Neural crest cell (in vitro differentiated cells): ENCODE measurements around the gene HNRNPF. TPM values are rescaled to one million over a fixed set of nuclear protein-coding genes. Genes with fewer than 3 reads are reported as not detected.

Experiments
- DNase-seq: peaks from one replicate; pipeline ENCODE4 v3.0.0; 2021; ENCODE audit warnings: low read depth, mixed read lengths, low spot score
- H3K27ac Mint-ChIP-seq: one replicate; pipeline ENCODE4 v1.8.0; 2021; ENCODE audit warnings: mild to moderate bottlenecking, mixed read lengths; ENCODE audit not compliant: unreplicated experiment
- H3K27me3 Mint-ChIP-seq: 2 replicates; pipeline ENCODE4 v1.8.0; 2021; ENCODE audit warnings: low read depth, mild to moderate bottlenecking, mixed read lengths
- H3K36me3 Mint-ChIP-seq: 2 replicates; pipeline ENCODE4 v1.8.0; 2021; ENCODE audit warnings: low read depth, mild to moderate bottlenecking, mixed read lengths
- H3K4me1 Mint-ChIP-seq: 2 replicates; pipeline ENCODE4 v1.8.0; 2021; ENCODE audit warnings: mixed read lengths
- H3K4me3 Mint-ChIP-seq: one replicate; pipeline ENCODE4 v1.8.0; 2021; ENCODE audit warnings: mild to moderate bottlenecking, mixed read lengths
- H3K9me3 Mint-ChIP-seq: 2 replicates; pipeline ENCODE4 v1.8.0; 2021; ENCODE audit warnings: mixed read lengths
- total RNA-seq: library from RNA; stranded (reverse); gene quantifications from 2 replicates; pipeline ENCODE4 v1.2.1, GENCODE V29; 2021
- TF ChIP-seq, protein P1 (sequence below): fragments of 200-600 bp; sonication (generic); conservative IDR thresholded peaks from 2 replicates; pipeline ENCODE4 v1.5.0; 2021; ENCODE audit warnings: antibody characterized with exemption, mild to moderate bottlenecking

The HNRNPF gene
- total RNA-seq, 1 donor from 2014 or later, result 284 TPM

DNA sequence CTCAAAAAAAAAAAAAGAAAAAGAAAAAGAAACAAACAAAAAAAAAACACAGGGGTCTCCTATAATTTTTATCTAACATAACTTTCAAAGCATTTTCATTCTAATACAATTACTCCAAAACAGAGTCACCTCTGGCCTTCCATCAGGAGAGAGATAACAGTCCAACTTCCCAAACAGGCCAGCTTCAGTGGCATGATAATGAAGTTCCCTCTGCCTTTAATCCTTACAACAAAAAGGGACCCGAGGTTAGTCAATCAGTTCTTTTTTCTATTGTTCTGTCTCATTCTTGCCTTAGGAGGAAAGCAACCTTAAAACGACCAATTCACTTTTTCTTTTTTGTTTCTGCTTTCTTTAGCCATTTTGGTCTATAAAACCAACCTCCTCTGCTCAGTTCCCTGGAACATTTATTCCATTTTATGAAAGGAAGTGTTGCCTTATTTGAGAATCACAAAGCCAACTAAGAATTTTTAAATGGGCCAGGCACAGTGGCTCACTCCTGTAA lies 54.1 kb downstream of the HNRNPF start:
- DNase-seq, result no peak
- H3K27me3 Mint-ChIP-seq, result no peaks in the 10 kb centered on the region
- no peak overlapping the region for H3K27ac Mint-ChIP-seq
- H3K4me3 Mint-ChIP-seq, result peak overlapping the region; percentile 9
- TF ChIP-seq, protein P1, sequence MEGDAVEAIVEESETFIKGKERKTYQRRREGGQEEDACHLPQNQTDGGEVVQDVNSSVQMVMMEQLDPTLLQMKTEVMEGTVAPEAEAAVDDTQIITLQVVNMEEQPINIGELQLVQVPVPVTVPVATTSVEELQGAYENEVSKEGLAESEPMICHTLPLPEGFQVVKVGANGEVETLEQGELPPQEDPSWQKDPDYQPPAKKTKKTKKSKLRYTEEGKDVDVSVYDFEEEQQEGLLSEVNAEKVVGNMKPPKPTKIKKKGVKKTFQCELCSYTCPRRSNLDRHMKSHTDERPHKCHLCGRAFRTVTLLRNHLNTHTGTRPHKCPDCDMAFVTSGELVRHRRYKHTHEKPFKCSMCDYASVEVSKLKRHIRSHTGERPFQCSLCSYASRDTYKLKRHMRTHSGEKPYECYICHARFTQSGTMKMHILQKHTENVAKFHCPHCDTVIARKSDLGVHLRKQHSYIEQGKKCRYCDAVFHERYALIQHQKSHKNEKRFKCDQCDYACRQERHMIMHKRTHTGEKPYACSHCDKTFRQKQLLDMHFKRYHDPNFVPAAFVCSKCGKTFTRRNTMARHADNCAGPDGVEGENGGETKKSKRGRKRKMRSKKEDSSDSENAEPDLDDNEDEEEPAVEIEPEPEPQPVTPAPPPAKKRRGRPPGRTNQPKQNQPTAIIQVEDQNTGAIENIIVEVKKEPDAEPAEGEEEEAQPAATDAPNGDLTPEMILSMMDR, result no peak
- H3K36me3 Mint-ChIP-seq, result no peaks in the 10 kb centered on the region
- H3K9me3 Mint-ChIP-seq, result no peaks in the 10 kb centered on the region
- peaks cover 23% of the 10 kb centered on the region for H3K4me1 Mint-ChIP-seq

DNA sequence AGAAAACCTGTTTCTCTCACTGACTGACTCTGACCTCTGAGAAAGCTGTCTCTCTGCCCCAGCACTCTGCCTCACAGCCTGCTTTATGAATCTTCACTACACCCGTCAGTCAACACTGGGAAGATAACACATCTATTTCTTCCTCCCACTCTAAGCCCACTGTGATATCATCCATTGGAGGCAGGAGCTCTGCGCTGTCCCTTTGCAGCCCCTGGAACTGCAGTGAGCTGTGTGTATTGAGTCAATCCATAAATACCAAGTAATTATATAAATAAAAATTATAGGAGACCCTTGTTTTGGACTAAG lies 54.7 kb downstream of the HNRNPF start:
- DNase-seq, result no peak
- H3K4me3 Mint-ChIP-seq, result no peak overlapping the region
- TF ChIP-seq, protein P1, result no peak

DNA sequence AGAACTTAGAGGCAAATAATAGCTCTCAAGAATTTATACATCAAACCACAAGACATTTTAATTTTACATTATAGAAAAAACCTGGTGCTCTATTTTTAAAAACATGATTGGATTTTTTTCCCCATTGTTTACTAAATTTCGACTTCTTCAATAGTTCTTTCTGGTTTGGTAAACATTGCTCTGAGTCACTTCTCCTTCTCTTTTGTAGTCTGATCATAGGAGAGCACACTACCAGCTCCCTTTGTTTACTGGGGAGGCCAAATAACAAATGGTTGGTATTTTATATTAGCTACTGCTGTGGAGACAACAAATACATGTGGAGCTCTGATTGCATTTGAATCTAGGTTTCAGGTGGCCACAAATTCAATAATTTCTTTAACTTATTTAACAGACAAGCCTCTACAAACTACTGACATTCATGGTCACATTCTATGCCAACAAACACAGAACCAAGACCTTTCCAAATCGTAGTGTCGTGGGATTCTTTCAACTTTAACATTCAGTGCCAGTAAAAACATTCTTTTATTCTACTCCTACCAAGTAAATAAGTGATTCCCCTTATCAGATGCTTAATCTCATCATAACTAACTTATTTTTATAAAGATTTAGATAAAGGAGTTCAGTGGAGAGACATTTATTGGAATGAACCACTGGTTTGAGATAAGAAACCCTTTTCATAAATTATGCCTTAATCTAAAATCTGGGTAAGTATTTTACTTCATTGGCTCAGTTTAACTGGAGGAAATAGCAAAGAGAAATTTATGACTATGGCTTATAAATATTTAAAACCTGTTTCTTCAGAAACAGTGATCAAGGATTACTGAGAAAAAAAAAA lies 55.3 kb downstream of the HNRNPF start:
- no peak for DNase-seq
- H3K4me1 Mint-ChIP-seq, result peaks cover 24% of the 10 kb centered on the region
- TF ChIP-seq, protein P1, result no peak
- no peaks in the 10 kb centered on the region for H3K9me3 Mint-ChIP-seq
- no peak overlapping the region for H3K4me3 Mint-ChIP-seq
- no peaks in the 10 kb centered on the region for H3K27me3 Mint-ChIP-seq
- H3K36me3 Mint-ChIP-seq, result no peaks in the 10 kb centered on the region
- H3K27ac Mint-ChIP-seq, result peak overlapping the region; percentile 7

More for the DNA sequence above, 54.7 kb downstream of the HNRNPF start:
- no peaks in the 10 kb centered on the region for H3K36me3 Mint-ChIP-seq
- no peaks in the 10 kb centered on the region for H3K9me3 Mint-ChIP-seq
- H3K27me3 Mint-ChIP-seq, result no peaks in the 10 kb centered on the region
- peaks cover 23% of the 10 kb centered on the region for H3K4me1 Mint-ChIP-seq
- peak overlapping the region; percentile 7 for H3K27ac Mint-ChIP-seq

DNA sequence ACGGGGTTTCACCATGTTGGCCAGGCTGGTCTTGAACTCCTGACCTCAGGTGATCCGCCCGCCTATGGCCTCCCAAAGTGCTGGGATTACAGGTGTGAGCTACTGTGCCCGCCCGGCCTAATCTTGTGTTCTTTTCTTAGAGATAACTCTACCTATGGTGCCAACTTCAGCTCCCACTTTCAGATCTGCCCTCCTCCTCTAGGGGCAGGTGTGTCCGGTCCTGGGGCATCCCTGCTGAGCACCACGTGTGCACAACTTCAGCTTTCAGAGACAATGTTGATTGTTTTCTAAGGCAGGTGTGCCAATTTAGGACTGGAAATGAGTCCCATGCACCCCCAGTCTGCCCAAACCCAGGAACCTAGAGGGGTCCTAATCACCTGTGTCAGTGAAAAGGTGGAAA lies 56.0 kb downstream of the HNRNPF start:
- TF ChIP-seq, protein P1, result no peak
- no peak overlapping the region for H3K27ac Mint-ChIP-seq
- no peaks in the 10 kb centered on the region for H3K9me3 Mint-ChIP-seq
- no peak for DNase-seq
- H3K4me1 Mint-ChIP-seq, result peaks cover 32% of the 10 kb centered on the region
- H3K4me3 Mint-ChIP-seq, result no peak overlapping the region
- H3K36me3 Mint-ChIP-seq, result no peaks in the 10 kb centered on the region
- H3K27me3 Mint-ChIP-seq, result no peaks in the 10 kb centered on the region

DNA sequence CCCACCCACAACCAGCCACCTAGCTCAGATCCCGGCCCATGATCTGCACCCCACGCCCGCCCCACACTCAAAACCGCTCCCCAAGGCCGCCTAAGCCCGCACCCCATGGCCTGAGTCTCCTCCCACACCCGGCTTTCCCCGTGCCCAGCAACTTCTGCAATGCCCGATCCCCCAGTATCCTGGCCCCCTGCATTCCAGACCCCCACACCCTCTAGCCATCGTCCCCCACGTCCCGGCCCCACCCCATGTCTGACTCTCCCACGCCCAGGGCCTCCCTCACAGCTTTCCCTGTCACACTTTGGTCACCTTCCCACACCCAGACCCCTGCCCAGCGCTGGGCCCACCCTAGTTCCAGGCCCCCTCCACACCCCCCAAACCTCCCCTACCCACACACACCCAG lies 57.7 kb downstream of the HNRNPF start:
- Mint-ChIP-seq H3K36me3 (no peaks in the 10 kb centered on the region), H3K4me1 (peaks cover 33% of the 10 kb centered on the region), H3K27ac (no peak overlapping the region), H3K9me3 (no peaks in the 10 kb centered on the region), H3K4me3 (no peak overlapping the region), H3K27me3 (no peaks in the 10 kb centered on the region)
- DNase-seq, result no peak
- TF ChIP-seq, protein P1, result no peak
